Cardiac septum (tissue), 1 donor: Measurements from ENCODE around the gene XYLT2. TPM values are rescaled to one million over a fixed set of nuclear protein-coding genes. Genes with fewer than 3 reads are reported as not detected.
"Not testable (repeated sequence)": the region's sequence is repeated elsewhere in the genome, so short reads cannot be mapped to it uniquely, and the experiment has no call there.

ENCODE experiments used
- DNase-seq: peaks from one replicate; pipeline ENCODE4 v3.0.0-alpha.2; 2020; ENCODE audit warnings: low spot score
- intact Hi-C: fragments of 100-400 bp; cut with DNase I; formaldehyde crosslinking; loops from one replicate; pipeline ENCODE4 v1.14.0; 2022
- long read RNA-seq: library from polyadenylated mRNA; unstranded; transcript quantifications from one replicate; pipeline ENCODE4 v2.0.0, GENCODE V29; 2021
- total RNA-seq: library from RNA; stranded (reverse); fragmentation: NEBNext Ultra II Directional; extraction: Animal tissue kit (Norgen Biotek cat#: 25700); gene quantifications from one replicate; pipeline ENCODE4 v1.2.1, GENCODE V29; 2021
- donor health status: DM: no; HTN: no; CAD: no.

XYLT2 gene
- total RNA-seq: 10.8 TPM
- long read RNA-seq, partial matches to known transcripts: 1 of 18 reads
- long read RNA-seq, other reads (novel, unspliced or antisense): 11 of 18 reads

DNA sequence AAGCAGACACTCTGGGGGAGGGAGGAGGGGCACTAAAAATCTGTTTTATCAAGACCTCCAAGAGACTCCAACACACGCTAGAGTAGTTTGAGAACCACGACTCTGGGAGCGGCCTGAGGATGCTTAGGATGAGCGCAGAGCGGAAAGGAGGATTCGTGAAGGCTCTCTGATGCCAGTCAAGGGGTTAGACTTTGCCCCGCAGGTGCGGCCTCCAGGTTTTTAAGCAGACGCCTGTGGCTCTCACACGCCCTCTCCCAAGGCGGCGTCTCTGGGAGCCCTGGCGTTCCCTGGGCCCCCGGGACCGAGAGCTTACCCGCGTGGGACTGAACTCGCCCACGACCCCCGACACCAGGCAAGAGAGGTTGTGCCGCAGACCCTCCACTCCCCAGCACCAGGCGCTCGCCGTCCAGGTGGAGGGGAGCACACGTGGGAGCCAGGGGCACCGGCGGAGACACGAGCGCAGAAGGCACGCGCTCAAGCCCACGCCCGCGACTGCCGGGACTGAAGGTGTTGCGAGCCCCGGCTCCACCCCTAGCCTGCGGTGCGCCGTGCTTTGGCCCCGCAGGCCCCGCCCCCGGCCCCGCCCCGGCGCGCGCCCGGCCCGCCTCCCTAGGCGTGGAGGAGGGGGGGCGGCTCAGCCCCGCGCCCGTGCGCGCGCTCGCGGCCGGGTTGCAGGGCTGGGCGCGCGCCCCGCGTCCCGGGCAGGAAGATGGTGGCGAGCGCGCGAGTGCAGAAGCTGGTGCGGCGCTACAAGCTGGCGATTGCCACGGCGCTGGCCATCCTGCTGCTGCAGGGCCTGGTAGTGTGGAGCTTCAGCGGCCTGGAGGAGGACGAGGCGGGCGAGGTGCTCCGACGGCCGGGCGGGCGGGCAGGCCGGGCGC, at the start of gene XYLT2:
TSS of gene XYLT2 (plus strand) at position 695 of the 881 bp plus-strand sequence. CDS start at position 710, 15 bp downstream.
- intact Hi-C loops: no loop called here
- peak; percentile 94 for DNase-seq

DNA sequence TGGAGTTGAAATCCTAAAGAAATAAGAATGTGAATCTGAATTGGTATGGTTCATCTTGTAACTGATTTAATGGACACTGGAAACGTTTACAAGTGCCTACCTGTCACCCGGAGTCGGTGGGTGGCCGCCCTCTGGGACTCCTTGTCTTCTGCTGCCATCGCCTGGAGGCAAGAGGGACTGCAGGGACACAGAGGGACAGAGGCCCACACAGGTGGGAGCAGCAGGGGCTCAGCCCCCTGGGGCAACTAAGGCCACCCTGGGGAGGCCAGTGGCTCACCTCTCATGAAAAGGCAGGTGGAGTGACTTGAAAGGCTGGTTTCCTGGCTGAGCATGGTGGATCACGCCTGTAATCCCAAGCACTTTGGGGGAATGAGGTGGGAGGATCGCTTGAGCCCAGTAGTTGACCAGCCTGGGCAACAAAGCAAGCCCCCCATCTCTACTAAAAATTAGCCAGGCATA, 48.5 kb upstream of the XYLT2 start:
- DNase-seq: peak; percentile 89
- intact Hi-C loops: loop anchor here (1.0 to 5.0 kb wide), 3 partner anchors 25 to 205 kb away; no protein-coding TSS in a partner anchor

DNA sequence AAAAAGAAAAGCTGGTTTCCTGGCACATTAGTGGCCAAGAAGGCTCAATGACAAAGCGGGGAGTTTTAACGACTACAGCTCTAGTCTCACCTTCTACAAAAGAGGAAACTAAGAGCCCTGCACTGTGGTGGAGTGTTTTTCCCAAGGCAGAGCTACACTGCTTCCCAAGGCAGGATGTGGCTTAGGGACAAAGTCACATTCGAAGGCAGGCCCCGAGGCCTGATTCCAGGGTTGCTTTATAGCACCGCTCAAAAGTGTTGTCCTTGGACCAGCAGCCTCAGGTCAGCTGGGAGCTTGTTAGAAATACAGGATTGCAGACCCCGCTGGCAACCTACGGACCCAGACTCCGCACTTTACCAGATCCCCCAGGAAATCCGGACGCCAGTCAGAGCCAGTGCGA, 47.9 kb upstream of the XYLT2 start:
- intact Hi-C loops: loop anchor here (5.0 kb wide), 1 partner anchor 206 kb away; no protein-coding TSS in a partner anchor
- DNase-seq: no peak

DNA sequence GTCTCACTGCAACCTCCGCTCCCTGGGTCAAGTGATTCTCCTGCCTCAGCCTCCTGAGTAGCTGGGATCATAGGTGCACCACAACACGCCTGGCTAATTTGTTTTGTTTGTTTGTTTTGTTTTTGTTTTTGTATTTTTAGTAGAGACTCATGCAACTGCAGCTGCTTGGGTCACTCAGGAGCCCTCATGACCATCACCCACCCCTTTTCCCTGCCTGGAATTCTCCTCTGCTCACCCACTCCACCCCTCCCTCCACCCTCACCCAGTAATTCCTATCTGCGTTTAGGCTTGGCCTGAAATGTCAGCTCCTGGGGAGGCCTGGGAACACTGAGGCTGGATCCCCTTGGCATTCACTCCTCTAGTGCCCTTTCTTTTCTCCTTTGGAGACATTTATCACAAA, 46.1 kb upstream of the XYLT2 start:
- intact Hi-C loops: loop anchor here (5.0 kb wide), 1 partner anchor 207 kb away; no protein-coding TSS in a partner anchor

DNA sequence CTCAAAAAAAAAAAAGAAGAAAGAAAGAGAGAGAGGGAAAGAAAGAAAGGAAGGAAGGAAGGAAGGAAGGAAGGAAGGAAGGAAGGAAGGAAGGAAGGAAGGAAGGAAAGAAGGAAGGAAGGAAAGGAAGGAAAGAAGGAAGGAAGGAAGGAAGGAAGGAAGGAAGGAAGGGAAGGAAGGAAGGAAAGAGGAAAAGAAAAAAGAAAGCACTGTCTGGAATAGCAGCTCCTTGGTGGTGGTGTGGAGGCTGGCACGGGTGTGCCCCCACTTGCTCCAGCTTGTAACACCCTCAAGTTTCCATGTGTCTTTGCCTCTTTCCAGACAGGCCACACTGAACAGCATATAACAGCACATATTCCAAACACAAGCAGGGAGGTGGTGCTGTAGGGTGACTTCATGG, 45.1 kb upstream of the XYLT2 start:
- DNase-seq, intact Hi-C loops: not testable (repeated sequence)

More for the DNA sequence above, 46.1 kb upstream of the XYLT2 start:
- DNase-seq: no peak

DNA sequence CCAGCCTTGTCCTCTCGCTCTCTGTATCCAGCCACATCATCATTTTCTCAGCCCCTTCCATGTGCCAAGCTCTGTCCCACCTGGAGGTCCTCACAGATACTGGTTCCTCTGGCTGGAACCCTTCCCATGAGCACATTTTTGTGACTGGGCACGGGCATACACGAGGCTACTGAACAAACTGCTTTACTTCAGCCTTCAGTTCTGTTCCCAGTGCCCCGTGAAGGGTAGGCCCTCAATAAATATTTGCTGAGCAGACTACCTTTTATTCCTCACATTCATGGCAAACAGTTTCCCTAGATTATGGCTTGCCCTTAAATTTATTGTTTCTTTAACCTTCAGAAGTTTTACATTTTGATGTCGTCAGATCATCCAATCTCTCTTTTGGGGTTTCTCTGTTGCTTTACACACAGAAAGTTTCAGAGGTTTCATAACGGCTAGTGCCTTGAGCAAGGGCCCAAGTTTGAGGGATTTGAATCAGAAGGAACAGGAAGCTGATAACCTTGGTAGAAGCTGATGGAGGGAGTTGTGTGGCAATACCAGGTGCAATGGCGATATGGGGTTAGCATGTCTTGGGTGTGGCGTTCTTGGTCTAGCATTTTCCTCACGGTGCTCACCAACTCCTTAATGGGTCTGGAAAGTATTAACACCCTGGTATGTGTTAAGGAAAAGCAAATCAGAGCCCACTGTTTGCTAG, 43.9 kb upstream of the XYLT2 start:
- no peak for DNase-seq
- intact Hi-C loops: no loop called here

DNA sequence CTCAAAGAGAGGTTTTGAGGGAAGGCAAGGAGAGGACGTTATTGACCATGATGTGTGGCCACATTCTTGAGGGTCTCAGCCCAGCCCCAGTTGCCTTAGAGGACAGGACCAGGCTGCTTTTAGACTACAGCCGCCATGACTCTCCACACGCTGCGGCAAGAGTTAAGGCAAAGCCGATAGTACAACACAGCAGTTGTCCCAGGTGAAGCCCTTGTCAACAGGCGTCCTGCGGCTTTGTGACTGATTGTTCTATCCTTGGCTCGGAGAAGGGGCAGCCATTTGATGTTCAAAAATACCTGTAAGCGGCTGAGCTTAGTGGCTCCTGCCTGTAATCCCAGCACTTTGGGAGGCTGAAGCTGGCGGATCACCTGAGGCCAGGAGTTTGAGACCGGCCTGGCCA, 42.9 kb upstream of the XYLT2 start:
- intact Hi-C loops: no loop called here
- DNase-seq: no peak

DNA sequence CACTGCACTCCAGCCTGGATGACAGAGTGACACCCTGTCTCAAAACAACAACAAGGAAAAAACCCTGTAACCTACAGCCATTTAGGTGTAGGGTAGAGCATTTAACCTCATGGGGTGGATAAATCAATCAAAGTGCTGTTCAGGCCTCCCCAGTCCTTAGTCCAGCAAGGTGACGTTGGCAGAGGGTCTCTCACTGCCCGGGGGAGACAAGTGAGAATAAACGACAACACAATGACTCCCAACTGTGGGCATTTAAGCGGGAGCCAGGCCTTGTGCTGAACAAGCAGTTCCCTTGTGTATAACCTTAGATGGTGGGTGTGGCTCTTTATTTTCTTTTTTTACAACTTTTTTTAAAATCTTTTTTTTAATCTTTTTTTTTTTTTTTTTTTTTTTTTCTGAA, 42.3 kb upstream of the XYLT2 start:
- intact Hi-C loops: no loop called here
- DNase-seq: no peak

DNA sequence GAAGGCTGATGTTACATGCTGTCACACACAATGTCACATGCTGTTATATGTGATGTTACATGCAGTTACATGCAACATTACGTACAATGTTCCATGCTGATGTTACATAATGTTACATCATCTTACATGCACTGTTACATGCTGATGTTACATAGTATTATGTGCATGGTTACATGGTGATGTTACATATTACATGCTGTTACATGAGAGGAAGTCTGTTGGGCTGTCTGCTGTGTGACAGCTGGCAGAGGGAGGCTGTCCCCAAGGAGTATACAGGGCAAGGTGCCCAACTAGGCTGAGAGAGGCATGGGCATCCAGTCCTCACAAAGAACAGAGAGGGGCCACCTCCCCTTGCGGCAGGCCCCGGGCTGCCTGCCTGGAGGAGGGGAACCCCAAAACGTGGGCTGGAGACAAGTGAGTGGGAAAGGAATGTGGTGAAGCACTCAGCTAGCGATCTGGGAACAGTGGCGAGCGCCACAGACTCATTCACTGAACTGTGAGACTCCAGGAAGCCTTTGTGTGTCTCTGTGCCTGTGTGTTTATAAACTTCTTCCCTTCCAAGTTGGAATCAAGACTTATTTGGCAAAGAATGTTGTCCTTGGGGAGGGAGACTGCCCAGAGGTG, 41.0 kb upstream of the XYLT2 start:
- intact Hi-C loops: no loop called here
- DNase-seq: no peak

DNA sequence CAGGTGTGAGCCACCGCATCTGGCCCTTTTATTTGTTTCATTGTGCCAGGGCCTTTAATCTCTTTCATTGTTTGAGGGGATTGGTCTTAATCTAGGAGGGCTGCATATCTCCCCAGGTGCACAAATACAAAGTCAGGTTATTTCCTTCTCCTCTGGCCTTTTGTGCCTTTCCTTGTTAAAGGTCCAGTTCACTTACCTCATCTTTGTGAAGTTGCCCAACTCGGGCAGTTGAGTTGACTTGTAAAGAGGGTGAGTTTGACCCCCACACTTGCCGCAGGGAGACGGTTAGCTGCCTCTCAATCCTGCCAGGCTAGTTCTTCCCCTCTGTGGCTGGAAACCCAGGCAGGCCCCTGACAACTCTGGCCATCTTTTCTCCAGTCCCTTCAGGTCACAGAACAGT, 38.3 kb upstream of the XYLT2 start:
- intact Hi-C loops: no loop called here
- no peak for DNase-seq

DNA sequence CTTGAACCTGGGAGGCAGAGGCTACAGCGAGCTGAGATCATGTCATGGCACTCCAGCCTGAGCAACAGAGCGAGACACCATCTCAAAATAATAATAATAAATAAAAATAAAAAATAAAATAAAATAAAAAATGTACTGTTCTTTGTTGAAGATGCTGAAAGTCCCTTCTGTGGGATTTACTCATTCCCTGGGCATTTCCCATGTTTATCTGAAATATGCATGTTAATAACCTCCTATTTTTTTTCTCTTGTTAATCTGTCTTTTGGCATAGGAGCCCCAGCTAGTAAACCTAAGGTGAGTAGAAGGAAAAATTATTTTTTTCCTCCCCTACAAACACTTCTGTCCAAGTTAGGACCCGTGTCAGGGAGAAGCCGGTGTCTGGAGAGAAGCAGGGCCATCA, 37.3 kb upstream of the XYLT2 start:
- no peak for DNase-seq
- intact Hi-C loops: no loop called here

DNA sequence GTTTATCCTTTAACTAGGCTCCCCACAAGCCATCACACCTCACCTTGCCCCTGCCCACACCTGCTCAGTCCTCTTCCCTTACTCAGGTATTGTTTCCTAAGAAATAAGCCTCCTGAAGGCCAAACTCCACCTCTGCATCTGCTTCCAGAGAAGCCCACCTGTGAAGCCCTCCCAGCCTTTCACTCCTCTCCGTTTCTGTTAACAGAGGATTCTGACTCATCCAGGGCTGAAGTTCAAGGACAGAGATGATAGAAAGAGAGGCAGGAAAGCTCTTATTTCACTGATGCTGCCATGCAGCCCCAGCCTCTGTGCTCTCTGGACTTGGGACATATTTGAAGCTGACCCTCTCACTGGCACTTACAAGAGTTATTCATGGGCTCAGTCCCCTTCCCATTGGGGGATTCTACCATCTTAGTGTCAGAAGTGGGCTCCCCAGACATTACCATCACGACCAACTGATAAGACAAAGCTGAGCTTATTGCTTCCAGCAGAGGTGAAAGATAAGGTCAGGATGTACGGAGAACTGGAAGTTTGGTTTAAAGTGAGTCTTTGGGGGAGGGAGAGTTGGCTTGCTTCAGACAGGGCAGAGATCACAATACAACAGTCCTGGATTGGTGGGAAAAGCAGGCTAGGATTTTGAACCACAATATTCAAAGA, 35.3 kb upstream of the XYLT2 start:
- intact Hi-C loops: loop anchor here (10.0 kb wide), 1 partner anchor 296 kb away; no protein-coding TSS in a partner anchor
- no peak for DNase-seq

DNA sequence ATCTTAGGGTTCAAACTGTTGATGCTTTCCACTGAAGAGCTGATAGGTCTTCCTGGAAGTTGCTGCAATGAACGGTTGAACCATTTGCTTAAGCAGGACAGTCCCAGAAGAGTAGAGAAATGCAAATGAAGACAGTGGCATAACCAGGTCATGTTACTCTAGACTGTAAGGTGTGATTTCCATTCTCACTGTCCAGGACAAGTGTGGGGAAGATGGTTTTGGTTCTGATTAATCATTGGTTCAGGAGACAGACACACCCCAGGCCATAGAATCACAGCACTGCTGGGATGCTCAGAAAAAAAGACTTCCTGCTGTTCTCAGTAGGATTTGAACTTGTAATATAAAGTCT, 34.8 kb upstream of the XYLT2 start:
- DNase-seq: no peak
- intact Hi-C loops: loop anchor here (10.0 kb wide), 1 partner anchor 296 kb away; no protein-coding TSS in a partner anchor

DNA sequence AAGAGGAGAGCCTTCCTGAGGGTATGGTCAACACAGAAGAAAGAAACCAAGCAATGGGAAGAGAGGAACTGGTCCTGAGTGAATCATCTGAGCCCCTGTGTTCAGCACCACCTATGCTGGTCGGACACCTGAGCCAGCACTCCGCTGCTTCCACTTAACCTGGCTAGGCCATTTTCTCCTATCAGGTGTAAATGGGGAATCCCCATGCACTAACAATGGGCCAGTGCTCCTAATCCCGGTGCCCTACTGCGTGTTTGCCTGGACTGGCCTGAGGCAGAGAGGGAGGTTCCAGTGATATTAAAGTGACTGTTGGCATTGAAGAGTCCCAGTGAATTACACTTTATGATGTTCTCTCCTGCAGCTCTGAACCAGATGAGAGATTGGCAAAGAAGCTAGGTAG, 34.4 kb upstream of the XYLT2 start:
- no peak for DNase-seq
- intact Hi-C loops: loop anchor here (10.0 kb wide), 1 partner anchor 297 kb away; no protein-coding TSS in a partner anchor

DNA sequence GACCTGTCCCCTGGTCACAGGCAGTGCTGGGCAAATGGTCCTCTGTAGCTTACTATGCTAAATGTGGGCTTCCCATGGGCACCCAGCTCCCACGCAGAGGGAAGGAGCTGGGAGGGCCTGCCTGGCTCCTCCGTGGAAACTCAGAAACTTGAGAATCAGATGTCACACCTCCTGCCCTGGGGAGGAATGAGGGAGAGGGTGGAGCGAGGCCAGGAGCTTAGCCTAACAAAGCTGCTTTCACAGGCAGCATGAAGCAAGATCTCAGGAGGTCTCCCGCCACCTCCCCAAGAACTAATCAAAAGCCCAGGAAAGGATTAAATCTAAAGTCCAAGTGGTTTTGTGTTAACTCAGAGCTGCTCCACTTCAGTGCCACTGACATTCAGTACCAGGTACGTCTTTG, 33.6 kb upstream of the XYLT2 start:
- intact Hi-C loops: loop anchor here (10.0 kb wide), 1 partner anchor 298 kb away; no protein-coding TSS in a partner anchor
- no peak for DNase-seq

DNA sequence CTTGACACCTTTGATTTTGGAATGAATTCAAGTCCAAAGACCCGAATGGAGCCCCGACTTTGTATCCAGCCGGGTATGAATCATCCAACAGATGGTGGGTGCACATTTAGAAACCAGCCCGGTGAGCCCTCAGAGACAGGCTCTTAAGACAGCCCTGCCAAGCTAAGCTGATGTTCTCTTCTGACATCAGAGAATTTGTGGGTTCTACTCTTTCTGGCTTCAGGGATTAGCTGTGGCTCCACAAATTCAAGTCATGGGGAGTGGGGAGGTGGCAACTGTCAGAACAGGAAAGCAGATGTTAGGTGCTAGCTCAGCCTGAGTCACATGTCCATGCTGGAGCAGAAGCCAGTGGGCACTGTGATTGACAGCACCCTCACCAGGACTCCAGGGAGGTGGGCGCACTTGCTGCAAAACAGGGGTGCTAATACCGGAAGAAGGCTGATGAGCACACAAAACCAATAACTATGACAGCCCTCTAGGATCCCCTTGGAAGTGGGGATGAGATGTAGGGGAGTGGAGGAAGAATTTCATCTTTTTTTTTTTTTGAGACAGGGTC, 31.4 kb upstream of the XYLT2 start:
- DNase-seq: no peak
- intact Hi-C loops: loop anchor here (10.0 kb wide), 1 partner anchor 300 kb away; no protein-coding TSS in a partner anchor

DNA sequence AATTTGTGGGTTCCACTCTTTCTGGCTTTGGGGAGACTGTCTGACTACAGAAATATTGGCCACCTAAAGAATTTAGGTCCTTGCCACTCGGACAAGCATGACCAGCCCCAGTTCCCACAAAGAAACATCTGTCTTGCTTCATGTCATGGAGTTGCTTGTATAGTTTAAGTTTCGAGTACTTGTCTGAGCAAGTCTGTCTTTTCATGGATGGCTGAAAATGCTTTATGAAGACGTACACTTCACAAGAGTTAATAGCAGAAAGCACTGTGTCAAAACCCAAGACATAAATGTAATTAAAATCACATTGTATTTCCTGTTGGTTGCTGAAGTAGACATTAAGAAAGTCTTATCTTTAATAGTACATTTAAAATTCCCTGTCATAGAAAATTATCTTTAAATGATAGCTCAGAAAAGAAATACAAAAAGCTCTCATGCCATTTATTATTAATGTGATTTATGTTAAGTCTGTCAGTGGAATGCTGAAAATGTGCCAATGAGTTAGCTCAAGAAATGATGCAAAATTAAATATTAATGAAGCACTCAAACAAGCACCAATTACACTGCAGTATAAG, 29.8 kb upstream of the XYLT2 start:
- DNase-seq: no peak
- intact Hi-C loops: loop anchor here (10.0 kb wide), 1 partner anchor 301 kb away; no protein-coding TSS in a partner anchor

DNA sequence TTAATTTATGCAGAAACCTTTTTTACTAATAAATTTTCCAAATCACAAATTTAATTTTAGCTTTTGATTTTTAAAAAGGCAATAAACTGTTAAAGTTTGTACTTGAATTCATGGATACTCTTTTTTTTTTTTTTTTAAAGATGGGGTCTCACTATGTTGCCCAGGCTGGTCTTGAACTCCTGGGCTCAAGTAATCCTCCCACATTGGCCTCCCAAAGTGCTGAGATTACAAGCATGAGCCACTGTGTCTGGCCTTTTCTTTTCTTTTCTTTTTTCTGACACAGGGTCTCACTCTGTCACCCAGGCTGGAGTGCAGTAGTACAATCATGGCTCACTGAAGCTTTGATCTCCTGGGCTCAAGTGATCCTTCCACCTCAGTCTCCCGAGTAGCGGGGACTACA, 29.3 kb upstream of the XYLT2 start:
- intact Hi-C loops: loop anchor here (10.0 kb wide), 1 partner anchor 302 kb away; no protein-coding TSS in a partner anchor
- DNase-seq: not testable (repeated sequence)
